ENCODE results near the gene ACADVL.
"Not testable (repeated sequence)": the region's sequence is repeated elsewhere in the genome, so short reads cannot be mapped to it uniquely, and the experiment has no call there.

The ACADVL gene

DNA sequence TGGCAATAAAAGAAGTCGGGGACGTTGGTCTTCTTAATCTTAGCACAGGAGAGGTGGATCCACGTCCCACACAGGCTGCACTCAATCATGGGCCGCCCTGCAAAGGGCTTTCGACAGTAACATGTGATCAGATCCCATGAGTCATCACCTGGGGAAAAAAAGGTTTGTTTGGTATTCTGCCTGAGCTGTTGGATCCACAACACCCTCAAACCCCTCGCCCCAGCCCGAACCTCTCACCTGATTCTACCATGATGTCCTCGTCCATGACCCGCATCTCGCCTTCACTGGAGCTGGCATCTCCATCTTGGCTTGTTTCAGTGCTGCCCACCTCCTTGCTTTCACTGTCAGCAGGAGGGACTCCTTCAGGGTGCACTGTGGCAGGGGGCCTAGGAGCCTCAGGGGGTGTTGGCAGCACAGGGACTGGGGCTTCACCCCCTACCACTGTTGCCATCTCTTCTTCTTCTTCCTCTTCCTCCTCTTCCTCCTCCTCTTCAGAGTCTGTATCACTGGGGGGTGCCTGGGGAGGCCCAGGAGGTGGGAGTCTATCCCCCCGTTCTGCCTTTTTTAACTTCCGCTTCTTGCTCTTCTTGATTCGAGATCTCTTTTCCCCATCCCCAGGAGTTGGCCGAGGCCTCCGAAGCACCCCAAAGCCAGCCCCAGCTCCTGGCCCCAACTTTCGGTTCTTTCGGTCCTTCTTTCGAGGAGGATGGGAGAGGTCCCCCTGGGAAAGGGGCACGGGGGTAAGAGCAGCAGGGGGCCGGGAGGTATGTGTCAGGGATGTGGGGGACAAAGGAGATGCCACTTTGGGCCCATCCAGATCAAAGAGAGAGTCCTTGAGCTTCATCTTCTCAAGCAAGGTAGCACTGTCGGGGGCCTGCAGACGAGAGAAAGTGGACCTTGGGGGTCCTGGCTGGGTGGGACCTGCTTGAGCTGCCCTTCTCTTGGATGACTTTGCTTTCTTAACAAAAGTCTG is 16.2 kb downstream of the ACADVL start:
- DNase-seq = no peak

DNA sequence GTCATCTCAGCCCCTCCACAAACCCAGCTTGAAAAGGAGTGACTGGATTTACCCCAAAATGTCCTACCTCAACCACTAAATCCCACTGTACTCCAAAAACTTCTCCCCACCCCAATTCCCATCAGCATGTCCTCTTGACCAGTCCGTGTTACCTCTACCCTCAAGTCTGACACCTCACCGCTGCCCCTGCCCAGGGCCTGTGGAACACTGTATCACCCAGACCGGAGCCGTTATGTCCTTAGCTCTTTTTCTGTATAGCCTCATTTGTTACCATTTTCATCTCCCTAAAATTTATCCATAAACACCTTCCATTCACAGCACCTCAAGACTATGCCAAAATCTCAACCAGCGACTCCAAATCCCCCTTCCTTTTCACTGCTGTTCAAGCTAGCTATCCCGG is 17.1 kb downstream of the ACADVL start:
- no peak for DNase-seq

DNA sequence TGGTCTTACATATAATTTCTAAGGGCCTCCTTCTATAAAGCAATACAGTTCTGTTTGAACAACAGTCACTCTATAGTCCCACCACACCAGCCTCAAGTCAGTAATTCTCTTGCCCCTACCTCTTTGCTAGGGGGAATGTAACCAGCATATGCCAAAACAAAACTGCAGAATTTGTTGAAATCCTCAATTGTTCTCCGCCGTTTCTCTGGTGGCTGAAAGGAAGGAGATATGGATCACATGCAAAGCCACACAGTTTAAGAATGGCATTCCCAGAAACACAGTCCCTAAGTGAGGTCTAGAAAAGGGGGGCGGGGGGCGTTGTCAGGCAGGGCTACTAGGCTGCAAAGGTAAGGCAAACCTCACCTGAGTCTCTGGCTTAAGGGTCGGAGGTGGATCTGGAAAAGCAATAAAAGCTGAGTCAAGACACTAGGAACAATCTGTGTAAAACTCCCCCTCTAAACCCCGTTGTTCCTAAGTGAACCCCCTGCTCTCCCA is 17.6 kb downstream of the ACADVL start:
- DNase-seq = no peak

DNA sequence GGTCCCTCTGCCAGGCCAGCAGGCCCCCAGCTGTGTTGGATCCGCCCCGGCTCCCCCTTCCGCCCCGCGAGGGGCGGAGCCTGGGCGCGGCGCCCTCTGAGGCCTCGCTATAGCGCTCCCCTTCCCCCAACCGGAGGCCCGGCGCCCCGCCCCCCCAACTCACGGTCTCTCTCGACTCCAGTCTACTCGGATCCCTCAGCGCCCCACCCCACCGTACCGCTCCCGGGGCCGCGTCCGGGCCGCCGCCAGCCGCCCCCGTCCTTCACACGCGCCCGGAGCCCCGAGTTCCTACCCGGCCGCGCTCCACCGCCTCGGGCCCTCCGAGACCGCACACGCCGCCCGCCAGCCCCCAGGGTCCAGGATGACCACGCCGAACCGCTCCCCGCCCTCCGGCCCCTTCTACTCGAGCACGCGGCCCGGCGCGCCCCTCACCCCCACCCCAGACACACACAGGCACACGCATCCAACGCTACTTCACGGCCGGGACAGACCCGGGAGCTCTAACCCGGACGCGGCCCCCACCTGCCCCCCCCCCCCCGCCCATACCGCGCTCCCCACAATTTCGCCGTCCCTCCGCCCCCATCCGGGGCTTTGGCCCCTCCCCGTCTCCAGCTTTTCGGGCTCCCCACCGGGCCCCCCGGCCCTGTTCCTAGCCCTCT is 18.2 kb downstream of the ACADVL start:
- DNase-seq = no peak

DNA sequence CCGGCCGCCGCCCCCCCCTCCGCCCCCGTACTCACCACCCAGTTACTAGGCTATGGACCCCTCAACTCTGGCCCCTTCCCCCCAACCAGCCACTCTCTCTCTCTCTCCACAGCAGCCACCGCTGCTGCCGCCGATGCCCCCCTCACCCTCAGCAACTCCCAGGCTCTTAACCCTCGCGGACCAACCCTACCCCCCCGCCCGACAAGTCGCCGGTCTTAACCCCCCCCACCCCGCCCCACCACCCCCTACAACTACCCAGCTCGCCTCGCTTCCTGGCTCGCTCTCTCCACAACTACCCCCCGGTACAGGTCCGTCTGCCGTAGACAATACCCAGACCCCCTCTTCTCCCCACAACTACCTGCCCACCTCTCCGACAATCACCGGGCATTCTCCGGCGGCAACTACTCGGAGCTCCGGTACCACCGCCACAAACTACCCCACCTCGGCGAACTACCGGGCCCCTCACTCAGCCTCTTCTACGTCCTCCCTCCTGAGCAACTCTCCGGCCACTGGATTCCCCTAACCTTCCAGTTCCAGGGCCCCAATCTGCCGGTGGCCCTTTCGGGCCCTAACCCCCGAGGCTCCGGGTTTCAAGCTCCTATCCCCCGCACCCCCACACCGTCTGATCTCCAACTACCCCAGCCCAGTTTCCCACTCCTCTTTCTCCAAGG is 18.8 kb downstream of the ACADVL start:
- DNase-seq = no peak

DNA sequence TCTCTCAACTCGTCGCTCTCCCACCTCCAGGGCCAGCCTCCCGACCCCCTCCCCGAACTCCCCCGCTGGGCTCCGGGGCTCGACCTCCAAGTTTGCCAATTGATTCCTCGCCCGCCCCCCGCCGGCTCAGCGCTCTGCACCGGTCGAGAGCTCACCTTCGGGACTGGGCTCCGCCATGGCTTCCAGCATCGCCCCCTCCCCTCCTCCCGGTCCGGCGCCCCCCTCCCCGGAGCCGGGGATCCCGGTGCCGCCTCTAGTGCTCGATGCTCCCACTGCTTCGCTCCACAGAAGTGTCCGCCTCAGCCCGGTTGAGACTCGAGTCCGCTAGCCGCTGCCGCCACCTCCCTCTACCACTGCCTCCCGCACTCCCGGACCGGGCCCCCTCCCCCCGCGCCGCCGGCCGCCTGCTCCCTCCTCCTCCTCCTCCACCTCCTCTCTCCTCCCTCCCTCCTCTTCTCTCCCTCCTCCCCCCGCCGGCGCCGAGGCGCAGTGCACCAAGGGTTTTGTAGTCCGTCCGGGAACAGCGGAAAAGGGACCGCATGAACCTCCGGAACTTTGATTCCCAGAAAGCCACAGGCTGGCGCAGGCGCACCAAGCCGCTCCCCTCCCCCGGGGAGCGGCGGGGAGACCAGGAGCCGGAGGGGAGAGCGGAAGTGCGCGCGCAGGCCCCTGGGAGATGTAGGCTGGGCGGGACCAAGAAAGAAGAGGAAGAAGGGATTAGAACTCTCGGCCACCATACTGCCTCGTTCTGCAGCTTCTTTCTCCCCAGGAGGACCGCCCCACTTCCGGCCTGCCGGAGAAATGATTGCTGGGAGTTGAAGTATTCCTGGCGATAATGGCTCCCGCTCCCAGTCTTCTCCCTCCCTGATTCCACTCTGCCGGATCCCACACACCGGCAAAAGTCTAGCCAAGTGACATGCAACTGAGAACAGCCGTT is 19.6 kb downstream of the ACADVL start, which contains the start of gene PHF23:
TSS of gene PHF23 (minus strand) at position 367 of the 937 bp plus-strand sequence. CDS start at position 189, 178 bp downstream.
- DNase-seq = peak; percentile 87

DNA sequence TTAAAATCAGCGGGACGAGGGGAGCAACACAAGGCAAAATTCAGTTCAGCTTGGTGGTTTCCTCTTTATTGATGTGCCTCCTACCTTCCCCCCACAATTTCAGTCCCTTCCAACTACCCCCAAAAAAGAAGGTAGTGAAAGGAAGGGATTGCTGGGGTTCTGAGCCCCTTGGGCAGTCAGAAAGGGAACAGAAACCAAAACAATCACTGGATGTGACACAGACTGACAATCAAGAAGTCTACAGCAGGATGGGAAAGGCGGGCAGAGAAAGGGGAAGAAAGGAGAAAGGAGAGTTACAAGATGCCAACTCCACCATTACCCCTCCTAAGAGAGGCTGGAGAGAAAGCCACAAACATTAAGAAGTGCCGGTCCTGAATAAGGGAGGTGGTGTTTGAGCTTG is 20.6 kb downstream of the ACADVL start:
- DNase-seq = no peak

DNA sequence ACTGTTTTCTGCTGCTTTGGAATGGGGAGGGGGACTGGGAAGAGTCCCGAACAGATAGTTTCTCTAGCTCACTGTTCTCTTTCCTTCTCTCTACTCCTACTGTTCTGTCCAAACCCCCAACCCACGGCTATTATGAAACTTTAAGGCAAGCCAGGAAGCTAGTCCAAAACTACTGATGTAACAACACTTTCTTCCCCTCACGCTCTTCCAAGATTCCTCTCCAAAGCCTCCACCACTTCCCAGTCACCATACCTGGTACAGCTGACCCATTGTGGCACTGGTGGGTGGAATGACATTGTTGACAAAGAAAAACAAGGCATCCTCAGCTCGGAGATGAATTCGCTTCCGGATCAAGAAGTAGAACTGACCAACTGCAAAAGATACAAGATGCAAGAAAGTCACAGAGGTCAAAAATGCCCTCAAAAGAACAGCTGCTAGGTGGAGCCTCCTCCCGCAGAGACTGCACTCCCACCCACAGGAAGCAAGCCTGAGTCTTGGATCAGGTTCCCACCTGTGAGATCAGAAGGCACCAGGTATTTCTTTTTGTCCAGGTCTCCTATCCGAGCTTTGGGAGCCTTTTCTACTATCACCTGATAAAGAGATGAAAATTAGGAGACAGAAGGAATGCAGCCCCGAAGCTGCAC is 21.5 kb downstream of the ACADVL start:
- no peak for DNase-seq

DNA sequence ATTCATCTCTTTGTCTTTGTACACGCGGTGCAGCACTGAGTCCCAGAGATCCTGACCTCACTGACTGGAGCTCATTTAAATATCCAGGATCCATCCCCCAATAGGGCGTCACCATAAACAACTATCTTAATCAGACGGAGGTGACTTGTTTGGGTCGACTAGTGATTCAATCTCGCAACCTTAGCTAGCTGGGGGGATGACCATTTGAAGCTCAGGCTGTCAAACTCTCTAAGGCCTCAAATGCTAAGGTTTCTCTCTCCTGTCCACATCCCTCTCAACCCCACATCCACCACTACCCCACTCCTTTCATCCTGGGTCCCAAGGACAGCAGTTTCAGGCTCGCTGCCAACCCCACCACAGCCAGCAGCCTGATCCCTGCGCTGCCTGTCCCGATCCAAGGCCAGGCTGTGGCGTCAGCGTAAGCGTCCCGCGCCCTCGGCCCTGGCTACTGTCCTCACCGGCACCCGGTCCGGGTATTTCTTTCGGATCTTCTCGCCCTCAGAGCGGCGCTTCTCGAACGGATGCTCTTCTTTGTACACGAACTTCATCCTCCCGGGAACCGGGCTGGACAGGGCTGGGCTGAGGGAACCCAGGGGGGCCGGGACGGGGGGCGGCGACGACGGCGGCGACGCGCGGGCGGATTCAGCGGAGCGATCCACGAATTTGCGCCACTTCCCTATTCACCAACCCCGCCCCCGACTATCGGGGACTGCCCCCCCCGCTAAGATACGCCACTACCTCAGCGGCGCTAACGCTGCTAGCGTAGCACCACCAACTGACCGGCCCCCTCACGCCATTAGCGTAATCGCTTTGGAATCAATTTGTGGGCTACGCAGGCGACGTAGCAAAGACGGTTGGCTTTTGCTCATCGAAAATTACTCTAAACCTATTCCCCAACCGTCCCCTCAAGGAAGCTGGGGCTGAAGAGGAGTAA is 22.3 kb downstream of the ACADVL start, which contains the start of gene GABARAP:
TSS of gene GABARAP (minus strand) at position 667 of the 934 bp plus-strand sequence. CDS start at position 548, 119 bp downstream.
- peak; percentile 69 for DNase-seq

DNA sequence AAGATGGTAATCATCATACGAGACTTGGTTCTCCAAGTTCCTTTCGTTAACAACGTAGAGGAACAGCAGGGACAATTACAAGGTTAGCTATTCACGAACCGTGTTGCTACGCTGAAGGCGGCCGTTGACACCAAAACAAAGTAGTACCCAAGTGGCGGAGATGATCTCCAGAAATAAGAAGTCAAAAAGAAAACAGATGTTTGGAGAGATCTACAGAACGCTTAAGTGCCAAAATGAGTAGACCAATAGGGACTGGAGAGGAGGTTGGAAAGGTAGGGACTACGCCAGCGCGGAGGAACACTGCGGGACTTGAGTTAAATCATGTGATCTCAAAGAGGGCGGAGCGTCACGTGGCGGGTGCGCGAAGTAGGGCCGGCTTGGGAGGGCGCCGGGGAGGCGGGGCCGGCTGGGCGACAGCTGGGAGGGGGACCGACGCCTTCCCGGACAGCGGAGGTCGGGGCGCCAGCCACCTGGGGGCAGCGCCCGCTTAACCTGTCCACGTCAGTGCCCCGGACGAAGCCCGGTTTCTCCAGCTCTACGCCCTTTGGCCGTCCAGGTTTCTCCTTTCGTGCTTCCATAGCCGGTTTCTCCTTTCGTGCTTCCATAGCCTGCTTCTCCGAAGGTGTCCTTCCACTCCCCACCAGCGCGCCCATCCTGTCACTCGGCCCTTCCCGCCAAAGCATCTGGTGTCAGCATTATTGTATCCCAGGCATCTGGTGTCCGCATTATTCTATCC is 23.1 kb downstream of the ACADVL start:
- peak; percentile 81 for DNase-seq

DNA sequence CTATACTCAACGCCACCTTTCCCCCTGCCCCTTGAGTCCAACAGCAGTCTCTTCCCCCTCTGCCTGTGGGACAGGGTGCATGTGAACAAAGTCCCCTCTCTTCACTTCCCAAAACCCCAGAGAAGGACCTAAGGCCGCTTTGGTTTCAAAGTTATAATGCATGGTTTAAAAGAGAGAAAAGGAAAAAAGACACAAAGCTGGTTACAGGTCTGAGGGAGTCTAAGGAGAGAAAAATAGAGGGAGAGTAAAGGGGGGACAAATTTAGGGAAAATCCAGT is 23.7 kb downstream of the ACADVL start:
- no peak for DNase-seq

DNA sequence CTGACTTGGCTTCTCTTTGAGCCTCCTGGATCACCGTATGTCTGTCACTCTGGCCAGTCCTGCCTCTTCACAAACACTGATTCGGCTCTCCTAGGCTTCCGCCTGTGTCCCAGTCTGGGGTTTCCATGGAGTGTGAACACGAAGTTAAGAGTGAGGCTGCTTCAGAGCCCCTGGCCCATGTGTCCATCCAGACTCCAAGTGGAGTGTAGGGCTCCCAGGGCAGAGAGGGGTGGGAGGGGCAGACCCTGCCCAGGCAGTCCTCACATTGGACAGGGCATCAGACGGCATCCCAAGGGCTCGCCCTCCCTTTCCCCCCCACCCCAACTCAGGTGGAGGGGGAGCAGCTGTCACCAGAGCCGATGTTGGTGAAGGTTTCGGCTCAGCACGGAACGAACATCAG is 24.1 kb downstream of the ACADVL start:
- not testable (repeated sequence) for DNase-seq

DNA sequence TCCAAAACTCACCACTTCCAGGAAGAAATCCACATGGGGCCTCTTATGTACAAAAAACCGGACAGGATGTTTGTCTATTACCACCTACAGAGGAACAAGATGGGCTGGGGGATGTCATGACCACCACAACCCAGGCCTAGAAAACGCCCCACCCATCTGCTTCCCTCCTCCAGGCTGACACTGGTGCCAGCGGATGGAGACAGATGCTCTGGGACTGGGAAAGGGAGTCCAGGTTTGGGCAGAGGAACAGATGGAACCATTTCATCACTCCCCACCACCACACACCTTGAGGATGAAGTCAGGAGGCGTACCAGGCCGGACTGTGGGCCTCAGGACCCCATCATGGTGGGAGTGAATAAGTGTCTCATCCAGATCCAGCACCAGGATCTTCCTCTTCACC is 27.0 kb downstream of the ACADVL start:
- DNase-seq = no peak

DNA sequence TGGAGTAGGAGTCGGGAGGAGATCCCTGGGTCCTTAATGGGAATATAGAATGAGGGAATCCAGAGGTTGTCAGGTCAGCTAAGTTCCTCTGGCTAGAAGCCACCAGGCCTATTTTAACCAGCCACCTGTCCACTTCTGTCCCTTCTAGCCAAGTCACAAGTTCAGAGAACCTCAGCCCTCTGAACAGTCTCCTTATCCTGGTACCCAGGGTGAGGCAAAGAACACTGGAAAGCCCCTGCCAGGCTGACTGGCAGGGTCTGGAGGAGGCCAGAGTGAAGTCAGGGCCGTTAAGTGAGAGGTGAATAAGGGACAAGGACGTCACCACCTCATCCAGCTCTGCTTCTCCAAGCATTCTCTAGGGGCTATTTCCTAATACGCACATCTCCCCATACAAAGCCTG is 29.1 kb downstream of the ACADVL start:
- DNase-seq = no peak

DNA sequence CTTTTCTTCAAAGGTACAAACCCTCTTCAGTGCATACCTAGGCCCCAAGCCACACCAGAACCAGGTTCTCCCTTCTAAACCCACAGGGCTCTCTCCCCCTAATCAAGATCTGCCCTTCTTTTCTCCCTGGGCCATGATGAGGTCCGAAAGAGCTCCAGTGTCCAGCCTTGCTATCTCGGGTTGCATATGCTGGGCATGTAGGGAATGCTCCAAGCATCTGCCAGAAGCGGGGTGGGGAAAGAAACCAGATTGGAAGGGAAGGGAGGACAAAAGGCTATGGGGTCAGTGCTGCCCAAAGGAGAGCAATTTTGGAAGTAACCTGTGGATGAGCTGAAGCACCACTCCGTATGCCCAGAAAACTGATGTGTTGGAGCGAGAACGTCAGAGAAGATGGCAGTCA is 29.5 kb downstream of the ACADVL start:
- DNase-seq = no peak

DNA sequence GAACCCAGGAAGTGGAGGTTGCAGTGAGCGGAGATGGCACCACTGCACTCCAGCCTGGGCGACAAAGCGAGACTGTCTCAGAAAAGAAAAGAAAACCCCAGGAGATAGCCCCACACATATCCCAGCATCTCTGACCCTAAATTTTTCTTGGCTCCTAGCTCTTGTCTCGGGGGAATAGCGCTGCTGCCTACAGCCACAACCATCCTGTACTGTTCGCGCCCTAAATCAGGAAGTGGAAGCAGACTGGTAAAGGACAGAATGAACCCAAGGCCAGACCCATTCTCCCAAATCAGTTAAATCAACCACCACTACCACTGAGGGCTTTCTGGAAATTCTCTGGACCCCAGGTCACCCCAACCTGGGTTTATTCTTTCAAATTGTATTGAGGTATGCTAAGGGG is 30.1 kb downstream of the ACADVL start:
- DNase-seq = no peak

DNA sequence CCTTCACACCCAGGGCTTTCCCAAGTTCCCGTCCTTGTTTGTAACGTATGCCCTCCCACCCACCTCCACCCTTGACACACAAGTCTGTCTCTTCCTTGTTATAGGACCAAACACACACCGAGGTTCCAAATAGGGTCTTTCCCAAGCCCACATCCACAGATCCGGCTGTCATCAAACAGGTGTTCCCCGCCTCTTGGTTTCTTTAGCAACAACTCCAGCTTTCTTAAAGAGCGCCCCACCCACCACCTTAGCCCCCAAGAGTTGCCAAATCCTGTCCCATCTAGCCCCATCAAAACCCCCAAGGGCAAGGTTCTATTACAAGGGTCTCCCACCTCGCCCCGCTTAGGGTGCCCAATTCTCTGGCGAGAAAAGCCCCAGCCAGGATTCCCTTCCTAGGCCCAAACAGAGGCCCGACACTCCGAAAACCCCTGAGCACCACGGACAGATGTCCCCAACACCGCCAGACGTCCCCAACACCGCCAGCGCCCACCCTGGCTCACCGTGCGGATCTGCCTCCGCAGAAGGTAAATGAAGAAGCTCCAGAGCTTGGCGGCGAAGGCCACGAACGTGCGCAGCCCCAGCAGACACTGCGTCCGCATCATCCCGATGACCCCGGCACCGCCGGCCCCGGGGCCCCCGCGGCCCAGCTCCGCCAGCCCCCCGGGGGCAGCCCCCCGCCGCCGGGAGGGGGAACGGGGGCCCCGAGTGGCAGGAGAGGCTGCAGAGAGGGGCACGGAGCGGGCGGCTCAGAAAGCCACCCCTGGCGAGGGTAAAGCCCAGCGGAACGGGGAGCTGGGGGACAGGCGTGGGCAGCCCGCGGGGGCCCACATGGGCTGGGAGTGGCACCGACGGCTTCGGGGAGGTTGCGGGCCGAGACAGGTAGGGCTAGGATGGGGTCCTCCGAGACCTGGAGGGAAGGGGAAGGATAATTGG is 31.2 kb downstream of the ACADVL start:
- no peak for DNase-seq

DNA sequence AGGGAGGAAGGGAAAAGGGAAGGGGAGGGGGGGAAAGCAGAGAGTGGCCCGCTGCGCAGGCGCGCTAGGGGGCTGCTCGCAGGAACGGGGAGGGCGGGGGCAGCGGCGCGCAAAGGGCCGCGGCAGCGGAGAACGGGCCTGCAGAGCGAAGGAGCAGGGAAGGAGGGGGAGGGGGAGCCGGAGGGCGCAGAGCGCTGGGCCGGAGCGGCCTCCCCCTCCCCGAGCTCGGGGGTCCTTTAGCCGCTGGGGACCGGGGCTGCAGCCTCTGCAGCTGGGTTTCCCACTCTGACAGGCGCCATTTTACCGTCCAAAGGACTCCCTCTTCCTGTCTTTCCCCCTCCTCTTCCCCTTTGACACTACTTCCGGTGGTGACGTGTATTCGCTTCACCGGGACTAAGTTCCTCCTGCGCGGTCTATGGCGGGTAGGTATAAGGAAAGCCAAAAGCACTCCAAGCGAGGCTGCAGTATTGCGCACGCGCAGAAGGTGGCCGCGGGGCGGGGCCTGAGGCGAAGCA is 32.0 kb downstream of the ACADVL start, which contains the start of gene CTDNEP1:
TSS of gene CTDNEP1 (minus strand) at position 74 of the 515 bp plus-strand sequence. CDS start 438 bp downstream, outside the sequence.
- DNase-seq = peak; percentile 74
